Measurements from ENCODE around the gene CDADC1. TPM values are rescaled to one million over a fixed set of nuclear protein-coding genes. Genes with fewer than 3 reads are reported as not detected.

The CDADC1 gene
- total RNA-seq, 1 donor from 2014 or later, result 1.4 TPM

Other genes starting within 250 kb of the CDADC1 start
- gene MLNR, start 27.6 kb upstream of the CDADC1 start, total RNA-seq (ENCODE audit: insufficient read depth, low replicate concordance), result 1.2 TPM
- gene CAB39L, start 196.1 kb downstream of the CDADC1 start, total RNA-seq (ENCODE audit: insufficient read depth, low replicate concordance), result 8.2 TPM
- 9.4 TPM for gene SETDB2, start 196.3 kb downstream of the CDADC1 start, total RNA-seq (ENCODE audit: insufficient read depth, low replicate concordance)
- gene PHF11, start 248.0 kb downstream of the CDADC1 start, total RNA-seq (ENCODE audit: insufficient read depth, low replicate concordance), result 16.6 TPM

Measured in umbilical cord (tissue), 1 donor.